ENCODE results near the gene CARS1. TPM values are rescaled to one million over a fixed set of nuclear protein-coding genes. Genes with fewer than 3 reads are reported as not detected.

CARS1 gene
- total and polyA plus RNA-seq, 2 experiments from 2014 or later, result 72.9 to 95.9 TPM

- Histone ChIP-seq H3F3A (replicated peaks; ENCODE audit: low read depth) (peaks cover 24% of the 10 kb centered on the region), H3K27ac (ENCODE audit: low read depth) (no peak overlapping the region), H3K36me3 (ENCODE audit: insufficient read depth) (peaks cover 77% of the 10 kb centered on the region), H2AFZ (no peak overlapping the region), H3K4me2 (no peak overlapping the region), H3K9me2 (ENCODE audit: insufficient read depth) (no peaks in the 10 kb centered on the region), H4K20me1 (replicated peaks; ENCODE audit: insufficient read depth) (peaks cover 35% of the 10 kb centered on the region), H3K27me3 (ENCODE audit: insufficient read depth) (no peaks in the 10 kb centered on the region), H3K4me3 (no peak overlapping the region), H3K4me1 (ENCODE audit: insufficient read depth) (no peaks in the 10 kb centered on the region), H3K79me2 (replicated peaks; ENCODE audit: insufficient read depth) (peaks cover 55% of the 10 kb centered on the region)
- Mint-ChIP-seq H3K27ac (no peak overlapping the region), H3K9me3 (no peaks in the 10 kb centered on the region), H3K27me3 (ENCODE audit: insufficient read depth, low read depth, poor library complexity) (peaks cover 5% of the 10 kb centered on the region), H3K4me3 (no peak overlapping the region), H3K36me3 (ENCODE audit: low read depth) (peaks cover 93% of the 10 kb centered on the region), H3K4me1 (no peaks in the 10 kb centered on the region)
- TF ChIP-seq CTCF (conservative IDR thresholded peaks at IDR 0.05; ENCODE audit: low read depth in 2 of 2) (peak; percentile 74 to 89), NANOG (IDR thresholded peaks at IDR 0.05; ENCODE audit: borderline replicate concordance) (no peak)
- ATAC-seq, result peak; percentile 98
- DNase-seq (ENCODE audit: low spot score), result peak; percentile 96
These were observed 19.9 kb downstream of the CARS1 start for GRCh38 chr11:3037040-3037944.

GRCh38 chr11:3036419-3036818, 20.8 kb downstream of the CARS1 start:
- no peak for TF ChIP-seq ZNF462 (CRISPR knock-in tag; IDR thresholded peaks at IDR 0.05)
- no peak for TF ChIP-seq ZNF114 (CRISPR knock-in tag; IDR thresholded peaks at IDR 0.05)
- no peak for TF ChIP-seq ETS1 (IDR thresholded peaks at IDR 0.05)
- TF ChIP-seq CREB1 (CRISPR knock-in tag; IDR thresholded peaks at IDR 0.05; ENCODE audit: low read depth), result no peak
- TF ChIP-seq REST (IDR thresholded peaks at IDR 0.05; ENCODE audit: unreplicated experiment), result no peak
- ATAC-seq, result no peak
- no peaks in the 10 kb centered on the region for H3K4me1 ChIP-seq (ENCODE audit: insufficient read depth)
- peaks cover 24% of the 10 kb centered on the region for H3F3A ChIP-seq (replicated peaks; ENCODE audit: low read depth)
- H2AFZ ChIP-seq, result no peak overlapping the region
- Mint-ChIP-seq H3K27me3 (ENCODE audit: insufficient read depth, low read depth, poor library complexity) (peaks cover 4% of the 10 kb centered on the region), H3K9me3 (no peaks in the 10 kb centered on the region), H3K27ac (no peak overlapping the region), H3K4me1 (no peaks in the 10 kb centered on the region), H3K36me3 (ENCODE audit: low read depth) (peaks cover 89% of the 10 kb centered on the region), H3K4me3 (no peak overlapping the region)
- no peak overlapping the region for H3K4me2 ChIP-seq
- H3K4me3 ChIP-seq, result no peak overlapping the region
- H3K27me3 ChIP-seq (ENCODE audit: insufficient read depth), result no peaks in the 10 kb centered on the region
- H3K27ac ChIP-seq (ENCODE audit: low read depth), result no peak overlapping the region
- H3K36me3 ChIP-seq (ENCODE audit: insufficient read depth), result peaks cover 76% of the 10 kb centered on the region
- H3K9me2 ChIP-seq (ENCODE audit: insufficient read depth), result no peaks in the 10 kb centered on the region
- no peak for DNase-seq (ENCODE audit: low spot score)
- H3K79me2 ChIP-seq (replicated peaks; ENCODE audit: insufficient read depth), result peaks cover 49% of the 10 kb centered on the region
- peaks cover 33% of the 10 kb centered on the region for H4K20me1 ChIP-seq (replicated peaks; ENCODE audit: insufficient read depth)

Data from GM23338 (cell line).